A549 (cell line): ENCODE data around the gene RPS8. TPM values are rescaled to one million over a fixed set of nuclear protein-coding genes. Genes with fewer than 3 reads are reported as not detected.

ENCODE experiments used
- ATAC-seq, 2 experiments: fragments of 200-7000 bp in 1 of 2; fragments of >200 bp in 1 of 2; cut with Nextera tagmentation in 1 of 2; cut with Tn5 transposase in 1 of 2; 3 replicates each; pipeline versions ENCODE4 v1.8.0 to v1.9.1; 2018 to 2020; ENCODE audit warnings: mild to moderate bottlenecking in 1 of 2, moderate library complexity in 1 of 2
- CTCF ChIA-PET: fragments of 300-600 bp; sonication (Branson Sonifier 250); formaldehyde crosslinking; extraction: SDS; loops from one replicate; lab custom pipeline; 2021; ENCODE audit warnings: antibody characterized with exemption, inconsistent platforms; lab: Yijun Ruan, JAX
- POLR2A ChIA-PET: fragments of 350-600 bp; formaldehyde crosslinking; extraction: SDS; loops from one replicate; lab custom pipeline; 2021; ENCODE audit warnings: antibody characterized with exemption, inconsistent platforms; lab: Yijun Ruan, JAX
- DNase-seq, 2 experiments: peaks; one replicate each; pipeline versions ENCODE4 v3.0.0 to v3.0.0-alpha.2; 2011 to 2016; ENCODE audit warnings: low read depth in 1 of 2, low spot score in 1 of 2
- FAIRE-seq: peaks from 2 replicates; lab custom pipeline; 2011; peaks lifted over from hg19 to GRCh38; lab: Jason Lieb, UNC
- H3K27ac ChIP-seq, 2 experiments: fragments of >200 bp; sonication (Bioruptor Twin); formaldehyde crosslinking; 3 replicates each; pipeline ENCODE4 v1.5.1; 2016 to 2017
- H3K4me1 ChIP-seq: fragments of >200 bp; sonication (Bioruptor Twin); formaldehyde crosslinking; 3 replicates; pipeline ENCODE4 v1.6.1; 2016
- H3K4me2 ChIP-seq: fragments of >200 bp; sonication (Bioruptor Twin); formaldehyde crosslinking; 3 replicates; pipeline ENCODE4 v1.6.1; 2016
- H3K4me3 ChIP-seq: fragments of >200 bp; sonication (Bioruptor Twin); formaldehyde crosslinking; 3 replicates; pipeline ENCODE4 v1.5.1; 2016
- H3K9me3 ChIP-seq: fragments of >200 bp; sonication (Bioruptor Twin); formaldehyde crosslinking; 3 replicates; pipeline ENCODE4 v1.6.1; 2016
- BHLHE40 ChIP-seq: IDR thresholded peaks from 2 replicates; pipeline ENCODE4 v1.6.1; 2012; ENCODE audit warnings: low read depth, low read length, inconsistent platforms
- CBX8 ChIP-seq: fragments of 200-600 bp; sonication (generic); IDR thresholded peaks from 2 replicates; pipeline ENCODE4 v1.6.1; 2016
- CEBPB ChIP-seq, 2 experiments: fragments of >200 bp in 1 of 2; sonication (Bioruptor Twin) in 1 of 2; formaldehyde crosslinking in 1 of 2; IDR thresholded peaks; 2 replicates each; pipeline ENCODE4 v1.6.1; 2012 to 2016
- CHD4 ChIP-seq: fragments of 200-600 bp; sonication (generic); IDR thresholded peaks from 2 replicates; pipeline ENCODE4 v1.6.1; 2016; ENCODE audit warnings: antibody characterized with exemption, mild to moderate bottlenecking, borderline replicate concordance
- EHF ChIP-seq: fragments of 250-450 bp; sonication (Bioruptor Pico); IDR thresholded peaks from 2 replicates; pipeline ENCODE4 v1.5.0; 2020; ENCODE audit warnings: mild to moderate bottlenecking
- ESRRA ChIP-seq: fragments of 150-350 bp; IDR thresholded peaks from 2 replicates; pipeline ENCODE4 v1.6.1; 2014; ENCODE audit warnings: mild to moderate bottlenecking, low read length, borderline replicate concordance
- FOSB ChIP-seq: fragments of 250-450 bp; sonication (Bioruptor Pico); IDR thresholded peaks from 2 replicates; pipeline ENCODE4 v1.5.0; 2020; ENCODE audit warnings: mild to moderate bottlenecking, moderate library complexity
- FOSL2 ChIP-seq, 2 experiments: fragments of 450-650 bp in 1 of 2; fragments of >200 bp in 1 of 2; sonication (Bioruptor Twin) in 1 of 2; formaldehyde crosslinking; IDR thresholded peaks; 2 replicates each; pipeline versions ENCODE4 v1.5.0 to v1.6.1; 2016 to 2020; ENCODE audit warnings: mild to moderate bottlenecking in 1 of 2, moderate library complexity in 1 of 2
- FOXS1 ChIP-seq: fragments of 250-450 bp; sonication (Bioruptor Pico); IDR thresholded peaks from 2 replicates; pipeline ENCODE4 v1.5.0; 2020; ENCODE audit warnings: mild to moderate bottlenecking, moderate library complexity
- GATA3 ChIP-seq: IDR thresholded peaks from 2 replicates; pipeline ENCODE4 v1.6.1; 2012; ENCODE audit warnings: borderline replicate concordance
- HEYL ChIP-seq: fragments of 250-450 bp; sonication (Bioruptor Pico); IDR thresholded peaks from 2 replicates; pipeline ENCODE4 v1.8.0; 2021; ENCODE audit warnings: mild to moderate bottlenecking, moderate library complexity
- HOXA7 ChIP-seq: fragments of 250-450 bp; sonication (Bioruptor Pico); IDR thresholded peaks from 2 replicates; pipeline ENCODE4 v1.5.0; 2020; ENCODE audit warnings: mild to moderate bottlenecking, moderate library complexity
- HOXB13 ChIP-seq: fragments of 250-450 bp; sonication (Bioruptor Pico); IDR thresholded peaks from 2 replicates; pipeline ENCODE4 v1.5.0; 2020; ENCODE audit warnings: low read depth, mild to moderate bottlenecking, moderate library complexity
- HOXB5 ChIP-seq: fragments of 250-450 bp; sonication (Bioruptor Pico); IDR thresholded peaks from 2 replicates; pipeline ENCODE4 v1.5.0; 2020; ENCODE audit warnings: mild to moderate bottlenecking, moderate library complexity
- JUNB ChIP-seq: fragments of >200 bp; sonication (Bioruptor Twin); formaldehyde crosslinking; IDR thresholded peaks from 2 replicates; pipeline ENCODE4 v1.6.1; 2016
- KDM1A ChIP-seq: fragments of 200-600 bp; sonication (generic); IDR thresholded peaks from 2 replicates; pipeline ENCODE4 v1.6.1; 2016; ENCODE audit warnings: low read depth, mild to moderate bottlenecking
- MAZ ChIP-seq: fragments of 150-350 bp; IDR thresholded peaks from 2 replicates; pipeline ENCODE4 v1.6.1; 2014; ENCODE audit warnings: antibody characterized with exemption, low read depth, low read length, borderline replicate concordance
- NFE2L2 ChIP-seq: fragments of 150-350 bp; conservative IDR thresholded peaks from 2 replicates; pipeline ENCODE4 v1.6.1; 2014; ENCODE audit warnings: low read length
- NPAS2 ChIP-seq: fragments of 250-450 bp; sonication (Bioruptor Pico); IDR thresholded peaks from 2 replicates; pipeline ENCODE4 v1.8.0; 2022; ENCODE audit warnings: mild to moderate bottlenecking, moderate library complexity, borderline replicate concordance
- NR3C1 ChIP-seq: fragments of >200 bp; sonication (Bioruptor Twin); formaldehyde crosslinking; IDR thresholded peaks from 3 replicates; pipeline ENCODE4 v1.6.1; 2017
- PHF8 ChIP-seq: fragments of 200-600 bp; sonication (generic); IDR thresholded peaks from 2 replicates; pipeline ENCODE4 v1.6.1; 2016; ENCODE audit warnings: low read depth, mild to moderate bottlenecking, antibody characterized with exemption, moderate library complexity, borderline replicate concordance
- RFX5 ChIP-seq: fragments of 450-650 bp; IDR thresholded peaks from 2 replicates; pipeline ENCODE4 v1.7.1; 2014; ENCODE audit warnings: antibody characterized with exemption, mild to moderate bottlenecking, moderate library complexity
- RNF2 ChIP-seq: fragments of 200-600 bp; sonication (generic); IDR thresholded peaks from 2 replicates; pipeline ENCODE4 v1.6.1; 2016; ENCODE audit warnings: low read depth, mild to moderate bottlenecking, antibody characterized with exemption, moderate library complexity, borderline replicate concordance
- SREBF2 ChIP-seq: fragments of 450-650 bp; IDR thresholded peaks from 2 replicates; pipeline ENCODE4 v1.6.1; 2014; ENCODE audit warnings: mild to moderate bottlenecking, moderate library complexity
- ZFP36 ChIP-seq: fragments of 450-650 bp; IDR thresholded peaks from 2 replicates; pipeline ENCODE4 v1.6.1; 2014; ENCODE audit warnings: borderline replicate concordance; ENCODE audit not compliant: partially characterized antibody
- ZSCAN20 ChIP-seq: fragments of 250-450 bp; sonication (Bioruptor Pico); IDR thresholded peaks from 2 replicates; pipeline ENCODE4 v1.8.0; 2022; ENCODE audit warnings: mild to moderate bottlenecking, moderate library complexity
- WGBS: methylation state at CpG from one replicate; pipeline ENCODE4 v1.1.6; 2017; ENCODE audit errors: missing lambda C conversion rate; 5-methylcytosine and 5-hydroxymethylcytosine counted together
- polyA minus RNA-seq: library from RNA; depleted of rRNA, polyadenylated mRNA; stranded (reverse); fragments of >200 nt; gene quantifications from 2 replicates; pipeline ENCODE4 v1.2.3, GENCODE V29; 2011; rRNA and poly(A)+ RNA removed
- polyA plus RNA-seq, 4 experiments: library from polyadenylated mRNA; depleted of rRNA in 3 of 4; stranded (reverse); fragments of >200 nt; fragmentation: RNase III in 1 of 4; extraction: RNeasy Plus Mini Kit Qiagen cat#74134 plus additional on column Dnase treatment in 1 of 4; gene quantifications; 2 replicates in 3 of 4; 3 replicates in 1 of 4; pipeline ENCODE4 v1.2.3, GENCODE V29; 2011 to 2017
- TF ChIP-seq, protein P1 (sequence below): fragments of 250-450 bp; sonication (Bioruptor Pico); IDR thresholded peaks from 2 replicates; pipeline ENCODE4 v1.5.0; 2020; ENCODE audit warnings: low read depth, mild to moderate bottlenecking, moderate library complexity
- TF ChIP-seq, protein P2 (sequence below): fragments of >200 bp; sonication (Bioruptor Twin); formaldehyde crosslinking; IDR thresholded peaks from 2 replicates; pipeline ENCODE4 v1.6.1; 2016
- TF ChIP-seq, protein P3 (sequence below): fragments of 200-600 bp; sonication (generic); IDR thresholded peaks from 2 replicates; pipeline ENCODE4 v1.6.1; 2016; ENCODE audit warnings: antibody characterized with exemption, mild to moderate bottlenecking, moderate library complexity
- TF ChIP-seq, protein P4 (sequence below): fragments of >200 bp; sonication (Bioruptor Twin); formaldehyde crosslinking; IDR thresholded peaks from 3 replicates; pipeline ENCODE4 v1.6.1; 2016
- TF ChIP-seq, protein P5 (sequence below): IDR thresholded peaks from 2 replicates; pipeline ENCODE4 v1.6.1; 2012; ENCODE audit warnings: low read depth, borderline replicate concordance

Gene RPS8
- polyA plus RNA-seq (2011; rRNA removed) (1,515 and 1,820 TPM in 2 replicates), polyA plus RNA-seq (2017; fragmentation: RNase III; extraction: RNeasy Plus Mini Kit Qiagen cat#74134 plus additional on column Dnase treatment) (1,575 to 1,608 TPM (median 1,577 TPM) in 3 replicates), polyA minus RNA-seq (365 and 468 TPM in 2 replicates)
- polyA plus RNA-seq (2012; cell fraction: cytosol; rRNA removed): 1,474 and 1,759 TPM in 2 replicates
- polyA plus RNA-seq (2012; cell fraction: nucleus; rRNA removed): 676 and 747 TPM in 2 replicates

DNA sequence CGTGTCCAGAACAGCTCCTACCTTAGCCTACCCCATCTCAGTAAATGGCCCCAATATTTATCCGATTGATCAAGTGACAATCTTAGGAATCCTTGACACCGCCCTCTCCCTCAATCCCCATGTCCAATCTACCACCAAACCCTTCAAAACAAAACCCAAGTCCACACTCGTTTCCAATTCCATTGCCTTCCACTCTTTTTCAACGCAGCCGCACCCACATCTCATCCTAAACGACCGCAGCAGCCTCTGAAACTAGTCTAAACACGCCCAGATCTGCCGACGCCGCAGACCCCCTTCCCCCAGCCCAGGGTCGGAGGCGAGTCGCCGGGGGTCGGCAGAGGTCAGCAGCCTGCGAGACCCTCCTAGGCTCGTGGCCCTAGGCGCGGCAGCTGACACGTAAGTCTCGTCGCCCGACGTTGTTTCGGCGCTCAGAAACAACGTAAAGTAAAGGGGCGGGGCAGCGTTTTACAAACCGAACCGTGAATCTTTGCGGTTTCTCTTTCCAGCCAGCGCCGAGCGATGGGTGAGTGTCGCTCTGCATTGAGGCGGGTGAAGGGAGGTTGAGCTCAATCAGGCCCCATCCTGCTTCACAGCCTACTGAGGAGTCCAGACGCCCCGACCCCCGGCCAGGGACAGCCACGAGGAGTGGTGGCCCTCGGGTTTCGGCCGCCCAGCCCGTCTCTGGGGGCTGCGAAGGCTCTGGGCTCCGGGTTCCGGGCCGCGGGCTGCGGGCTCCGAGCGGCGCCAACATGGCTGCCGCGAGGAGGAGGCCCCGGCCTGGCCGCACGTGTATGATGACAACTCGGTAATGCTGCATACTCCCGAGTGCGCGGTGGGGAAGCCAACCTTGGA lies at the start of gene RPS8:
RPS8 (plus strand) TSS at position 463 of the 852 bp plus-strand sequence; CDS start at position 520, 57 bp downstream.
- WGBS: 3% methylated on average over 25 of the region's 65 CpGs
- peak within 1 kb of the TSS; percentile 91 for H3K4me2 ChIP-seq
- H3K9me3 ChIP-seq: no peaks in the 10 kb centered on the region
- peaks cover 22% of the 10 kb centered on the region for H3K4me1 ChIP-seq
- H3K27ac ChIP-seq: peak within 1 kb of the TSS; percentile 98 to 99
- DNase-seq (peak; percentile 65 to 93), ATAC-seq (peak; percentile 83 to 92), FAIRE-seq (no peak)
- H3K4me3 ChIP-seq: peak within 1 kb of the TSS; percentile 96
- ChIA-PET CTCF (interaction anchor here (0.7 to 1.6 kb wide), 8 partner anchors 8 to 61 kb away, joined by 3 to 10 read pairs (median 4); partner anchors contain the start of gene RNU5D-1), POLR2A (interaction anchor here (0.5 to 2.5 kb wide), 23 partner anchors 9 to 972 kb away, joined by 3 to 17 read pairs (median 6); partner anchors contain the start of genes BEST4, BTBD19, DYNLT4 and HECTD3)
- TF ChIP-seq, protein P1, sequence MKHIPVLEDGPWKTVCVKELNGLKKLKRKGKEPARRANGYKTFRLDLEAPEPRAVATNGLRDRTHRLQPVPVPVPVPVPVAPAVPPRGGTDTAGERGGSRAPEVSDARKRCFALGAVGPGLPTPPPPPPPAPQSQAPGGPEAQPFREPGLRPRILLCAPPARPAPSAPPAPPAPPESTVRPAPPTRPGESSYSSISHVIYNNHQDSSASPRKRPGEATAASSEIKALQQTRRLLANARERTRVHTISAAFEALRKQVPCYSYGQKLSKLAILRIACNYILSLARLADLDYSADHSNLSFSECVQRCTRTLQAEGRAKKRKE (CRISPR knock-in tag): no peak
- TF ChIP-seq NFE2L2 (no peak), JUNB (no peak), FOXS1 (CRISPR knock-in tag) (no peak), NPAS2 (CRISPR knock-in tag) (no peak; the same call in 1 of the 2 replicates), ZSCAN20 (CRISPR knock-in tag) (no peak), ZFP36 (no peak), RFX5 (no peak), RNF2 (no peak), ESRRA (no peak), CBX8 (no peak), HOXA7 (CRISPR knock-in tag) (no peak), NR3C1 (no peak), KDM1A (no peak), MAZ (no peak), CEBPB (IDR thresholded peaks at IDR 0.05) (no peak), HOXB5 (peak; percentile 53; the same call in 1 of the 2 replicates), CHD4 (no peak), SREBF2 (no peak), HEYL (CRISPR knock-in tag) (no peak), FOSB (CRISPR knock-in tag) (no peak), FOSL2 (IDR thresholded peaks at IDR 0.05) (no peak), FOSL2 (CRISPR knock-in tag; IDR thresholded peaks at IDR 0.05) (no peak), EHF (CRISPR knock-in tag) (no peak), HOXB13 (CRISPR knock-in tag) (no peak), GATA3 (no peak), BHLHE40 (no peak), PHF8 (peak; percentile 73)
- TF ChIP-seq, protein P2, sequence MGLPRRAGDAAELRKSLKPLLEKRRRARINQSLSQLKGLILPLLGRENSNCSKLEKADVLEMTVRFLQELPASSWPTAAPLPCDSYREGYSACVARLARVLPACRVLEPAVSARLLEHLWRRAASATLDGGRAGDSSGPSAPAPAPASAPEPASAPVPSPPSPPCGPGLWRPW: no peak
- TF ChIP-seq, protein P3, sequence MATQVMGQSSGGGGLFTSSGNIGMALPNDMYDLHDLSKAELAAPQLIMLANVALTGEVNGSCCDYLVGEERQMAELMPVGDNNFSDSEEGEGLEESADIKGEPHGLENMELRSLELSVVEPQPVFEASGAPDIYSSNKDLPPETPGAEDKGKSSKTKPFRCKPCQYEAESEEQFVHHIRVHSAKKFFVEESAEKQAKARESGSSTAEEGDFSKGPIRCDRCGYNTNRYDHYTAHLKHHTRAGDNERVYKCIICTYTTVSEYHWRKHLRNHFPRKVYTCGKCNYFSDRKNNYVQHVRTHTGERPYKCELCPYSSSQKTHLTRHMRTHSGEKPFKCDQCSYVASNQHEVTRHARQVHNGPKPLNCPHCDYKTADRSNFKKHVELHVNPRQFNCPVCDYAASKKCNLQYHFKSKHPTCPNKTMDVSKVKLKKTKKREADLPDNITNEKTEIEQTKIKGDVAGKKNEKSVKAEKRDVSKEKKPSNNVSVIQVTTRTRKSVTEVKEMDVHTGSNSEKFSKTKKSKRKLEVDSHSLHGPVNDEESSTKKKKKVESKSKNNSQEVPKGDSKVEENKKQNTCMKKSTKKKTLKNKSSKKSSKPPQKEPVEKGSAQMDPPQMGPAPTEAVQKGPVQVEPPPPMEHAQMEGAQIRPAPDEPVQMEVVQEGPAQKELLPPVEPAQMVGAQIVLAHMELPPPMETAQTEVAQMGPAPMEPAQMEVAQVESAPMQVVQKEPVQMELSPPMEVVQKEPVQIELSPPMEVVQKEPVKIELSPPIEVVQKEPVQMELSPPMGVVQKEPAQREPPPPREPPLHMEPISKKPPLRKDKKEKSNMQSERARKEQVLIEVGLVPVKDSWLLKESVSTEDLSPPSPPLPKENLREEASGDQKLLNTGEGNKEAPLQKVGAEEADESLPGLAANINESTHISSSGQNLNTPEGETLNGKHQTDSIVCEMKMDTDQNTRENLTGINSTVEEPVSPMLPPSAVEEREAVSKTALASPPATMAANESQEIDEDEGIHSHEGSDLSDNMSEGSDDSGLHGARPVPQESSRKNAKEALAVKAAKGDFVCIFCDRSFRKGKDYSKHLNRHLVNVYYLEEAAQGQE: peak; percentile 23; the same call in 1 of the 2 replicates
- TF ChIP-seq, protein P4, sequence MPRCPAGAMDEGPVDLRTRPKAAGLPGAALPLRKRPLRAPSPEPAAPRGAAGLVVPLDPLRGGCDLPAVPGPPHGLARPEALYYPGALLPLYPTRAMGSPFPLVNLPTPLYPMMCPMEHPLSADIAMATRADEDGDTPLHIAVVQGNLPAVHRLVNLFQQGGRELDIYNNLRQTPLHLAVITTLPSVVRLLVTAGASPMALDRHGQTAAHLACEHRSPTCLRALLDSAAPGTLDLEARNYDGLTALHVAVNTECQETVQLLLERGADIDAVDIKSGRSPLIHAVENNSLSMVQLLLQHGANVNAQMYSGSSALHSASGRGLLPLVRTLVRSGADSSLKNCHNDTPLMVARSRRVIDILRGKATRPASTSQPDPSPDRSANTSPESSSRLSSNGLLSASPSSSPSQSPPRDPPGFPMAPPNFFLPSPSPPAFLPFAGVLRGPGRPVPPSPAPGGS: peak; percentile 95
- TF ChIP-seq, protein P5, sequence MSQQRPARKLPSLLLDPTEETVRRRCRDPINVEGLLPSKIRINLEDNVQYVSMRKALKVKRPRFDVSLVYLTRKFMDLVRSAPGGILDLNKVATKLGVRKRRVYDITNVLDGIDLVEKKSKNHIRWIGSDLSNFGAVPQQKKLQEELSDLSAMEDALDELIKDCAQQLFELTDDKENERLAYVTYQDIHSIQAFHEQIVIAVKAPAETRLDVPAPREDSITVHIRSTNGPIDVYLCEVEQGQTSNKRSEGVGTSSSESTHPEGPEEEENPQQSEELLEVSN: peak; percentile 41; the same call in 1 of the 2 replicates
